Gastroesophageal sphincter (tissue), 3 donors: ENCODE results near the gene TTLL5.

Experiments
- POLR2A ChIP-seq, 2 donors: fragments of 450-650 bp; IDR thresholded peaks; one replicate each; pipeline ENCODE4 v1.6.1; 2017; ENCODE audit warnings: antibody characterized with exemption in 2 of 2, mild to moderate bottlenecking in 2 of 2, moderate library complexity in 1 of 2
- POLR2AphosphoS5 ChIP-seq: sonication (generic); formaldehyde crosslinking; IDR thresholded peaks from one replicate; pipeline ENCODE4 v1.6.1; 2017; ENCODE audit warnings: antibody characterized with exemption
- TF ChIP-seq, protein P1 (sequence below), 4 experiments: fragments of 200-600 bp in 2 of 4; fragments of 450-650 bp in 2 of 4; sonication (generic) in 1 of 4; IDR thresholded peaks; one replicate each; pipeline ENCODE4 v1.5.1; 2017 to 2019; ENCODE audit warnings: antibody characterized with exemption in 4 of 4, mild to moderate bottlenecking in 2 of 4, moderate library complexity in 2 of 4

DNA sequence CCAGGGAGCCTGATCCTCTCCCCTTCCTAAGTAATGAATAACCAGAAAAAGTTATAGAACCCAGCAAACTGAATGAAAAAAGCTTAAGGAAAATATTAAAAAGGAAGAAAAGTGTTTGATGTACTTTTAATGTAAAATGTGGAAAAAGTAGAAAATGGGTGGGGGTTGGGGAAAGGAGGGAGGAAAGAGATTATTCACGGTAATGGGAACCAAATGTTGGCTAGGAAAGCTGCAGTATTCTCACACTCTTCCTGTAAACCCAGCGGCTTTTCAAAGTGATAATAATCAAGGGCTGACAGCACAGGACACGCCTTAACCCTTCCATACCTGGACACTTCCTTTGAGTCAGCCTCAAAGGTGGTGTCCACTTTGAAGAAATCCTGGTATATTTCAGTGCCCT, 181.5 kb downstream of the TTLL5 start:
- TF ChIP-seq, protein P1, sequence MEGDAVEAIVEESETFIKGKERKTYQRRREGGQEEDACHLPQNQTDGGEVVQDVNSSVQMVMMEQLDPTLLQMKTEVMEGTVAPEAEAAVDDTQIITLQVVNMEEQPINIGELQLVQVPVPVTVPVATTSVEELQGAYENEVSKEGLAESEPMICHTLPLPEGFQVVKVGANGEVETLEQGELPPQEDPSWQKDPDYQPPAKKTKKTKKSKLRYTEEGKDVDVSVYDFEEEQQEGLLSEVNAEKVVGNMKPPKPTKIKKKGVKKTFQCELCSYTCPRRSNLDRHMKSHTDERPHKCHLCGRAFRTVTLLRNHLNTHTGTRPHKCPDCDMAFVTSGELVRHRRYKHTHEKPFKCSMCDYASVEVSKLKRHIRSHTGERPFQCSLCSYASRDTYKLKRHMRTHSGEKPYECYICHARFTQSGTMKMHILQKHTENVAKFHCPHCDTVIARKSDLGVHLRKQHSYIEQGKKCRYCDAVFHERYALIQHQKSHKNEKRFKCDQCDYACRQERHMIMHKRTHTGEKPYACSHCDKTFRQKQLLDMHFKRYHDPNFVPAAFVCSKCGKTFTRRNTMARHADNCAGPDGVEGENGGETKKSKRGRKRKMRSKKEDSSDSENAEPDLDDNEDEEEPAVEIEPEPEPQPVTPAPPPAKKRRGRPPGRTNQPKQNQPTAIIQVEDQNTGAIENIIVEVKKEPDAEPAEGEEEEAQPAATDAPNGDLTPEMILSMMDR (IDR thresholded peaks at IDR 0.05): no peak
- no peak for TF ChIP-seq POLR2A (IDR thresholded peaks at IDR 0.05)
- no peak for TF ChIP-seq POLR2AphosphoS5
